Upper lobe of left lung (tissue), 6 donors: ENCODE data around the gene RHOV. TPM values are rescaled to one million over a fixed set of nuclear protein-coding genes. Genes with fewer than 3 reads are reported as not detected.

ENCODE experiments used
- ATAC-seq, 2 donors: fragments of 200-7000 bp; cut with Tn5 transposase; one replicate each; pipeline ENCODE4 v1.9.1; 2022; ENCODE audit warnings: mild to moderate bottlenecking in 2 of 2, moderate library complexity in 2 of 2; ENCODE audit not compliant: low FRiP score in 2 of 2
- DNase-seq, 2 donors: peaks; one replicate each; pipeline ENCODE4 v3.0.0-alpha.2; 2019 to 2020
- H3K27ac ChIP-seq, 4 donors: fragments of 200-600 bp; sonication (generic); one replicate each; pipeline ENCODE4 v1.5.1; 2016 to 2019
- H3K27me3 ChIP-seq, 4 donors: fragments of 200-600 bp; sonication (generic); one replicate each; pipeline ENCODE4 v1.5.1; 2017 to 2019
- H3K36me3 ChIP-seq, 4 donors: fragments of 200-600 bp; sonication (generic); one replicate each; pipeline ENCODE4 v1.5.1; 2016 to 2019
- H3K4me1 ChIP-seq, 4 donors: fragments of 200-600 bp; sonication (generic); one replicate each; pipeline ENCODE4 v1.5.1; 2018 to 2019
- H3K4me3 ChIP-seq, 4 donors: fragments of 200-600 bp; sonication (generic); one replicate each; pipeline ENCODE4 v1.5.1; 2017 to 2019; ENCODE audit warnings: mild to moderate bottlenecking in 2 of 4, moderate library complexity in 1 of 4
- H3K9me3 ChIP-seq, 4 donors: fragments of 200-600 bp; sonication (generic); one replicate each; pipeline ENCODE4 v1.5.1; 2018 to 2019
- EP300 ChIP-seq, 4 donors: sonication (generic); formaldehyde crosslinking; IDR thresholded peaks; one replicate each; pipeline ENCODE4 v1.5.1; 2017; ENCODE audit warnings: antibody characterized with exemption in 4 of 4, control low read depth in 2 of 4
- POLR2A ChIP-seq, 4 donors: fragments of 450-650 bp; IDR thresholded peaks; one replicate each; pipeline ENCODE4 v1.5.1; 2016 to 2017; ENCODE audit warnings: antibody characterized with exemption in 4 of 4, mild to moderate bottlenecking in 2 of 4
- POLR2AphosphoS5 ChIP-seq, 2 donors: sonication (generic); formaldehyde crosslinking; IDR thresholded peaks; one replicate each; pipeline ENCODE4 v1.5.1; 2017; ENCODE audit warnings: antibody characterized with exemption in 2 of 2
- WGBS, 2 donors: methylation state at CpG; one replicate each; pipeline ENCODE4 v1.1.5; 2017 to 2018; 5-methylcytosine and 5-hydroxymethylcytosine counted together
- total RNA-seq, 6 donors: library from RNA; depleted of rRNA in 4 of 6; stranded (reverse); fragments of >200 nt in 4 of 6; gene quantifications; one replicate each; pipeline versions ENCODE4 v1.1.0 to v1.2.1, GENCODE V29; 2016 to 2021
- TF ChIP-seq, protein P1 (sequence below), 6 experiments: fragments of 450-650 bp in 4 of 6; fragments of 200-600 bp in 2 of 6; sonication (generic) in 2 of 6; IDR thresholded peaks; one replicate each; pipeline ENCODE4 v1.5.1; 2016 to 2019; ENCODE audit warnings: antibody characterized with exemption in 6 of 6
- donor health status: DM: no; HTN: no; CAD: no; lungs with moderate emphysema.
- donor health status: DM: no; HTN: yes; CAD: no; lungs with severe emphysema.

RHOV gene
- total RNA-seq, 6 donors from 2014 or later, result 0.46 to 2.1 (median 0.77) TPM; not detected in 3

DNA sequence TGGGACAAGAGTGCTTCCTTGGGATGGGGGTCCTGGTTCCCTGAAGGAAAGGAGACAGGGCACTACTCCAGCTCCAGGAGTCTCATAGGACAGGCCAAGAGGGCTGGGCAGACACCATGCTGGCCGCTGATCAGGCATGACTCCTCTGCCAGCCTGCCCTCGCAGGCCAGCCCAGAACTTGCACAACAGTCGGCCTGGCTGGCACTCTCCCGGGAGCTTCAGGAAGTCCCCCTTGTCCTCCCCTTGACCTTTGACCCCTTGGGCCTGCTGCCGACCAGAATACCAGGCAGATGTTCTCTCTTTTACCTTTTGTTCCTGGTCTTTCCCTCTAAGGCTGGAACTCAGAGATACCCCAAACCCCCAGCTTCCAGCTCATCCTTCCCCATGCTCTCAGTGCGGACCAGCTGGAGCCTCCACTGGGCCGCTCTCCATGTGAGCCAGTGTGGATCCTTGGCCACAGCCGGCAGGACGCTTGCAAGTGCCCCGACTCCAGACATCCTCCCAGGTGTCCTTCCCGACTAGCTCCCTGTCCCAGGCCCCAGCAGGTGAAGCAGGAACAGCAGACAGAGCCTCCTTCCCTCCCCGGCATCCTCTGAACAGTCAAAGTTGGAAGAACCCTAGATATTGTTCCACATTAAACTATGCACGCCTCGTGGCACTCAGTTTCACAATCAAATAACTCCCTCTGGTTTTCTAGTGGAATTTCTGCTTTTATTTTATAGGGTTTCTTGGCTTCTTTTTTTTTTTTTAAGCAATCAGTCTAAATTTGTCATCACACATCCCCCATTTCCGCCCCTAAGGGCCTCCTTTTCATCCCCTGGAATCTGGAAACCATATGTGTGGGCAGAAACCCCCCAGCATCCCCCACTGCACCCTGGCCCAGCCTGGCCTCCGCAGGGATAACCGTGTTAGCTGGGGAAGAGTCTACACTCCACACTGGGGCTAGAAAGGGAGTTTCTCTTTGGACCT, 35.9 kb upstream of the RHOV start:
- Histone ChIP-seq H3K4me3 (no peak overlapping the region), H3K36me3 (no peaks in the 10 kb centered on the region), H3K27me3 (no peaks in the 10 kb centered on the region), H3K4me1 (peaks cover 42 to 64% (median 61%) of the 10 kb centered on the region in 4 donors), H3K9me3 (no peaks in the 10 kb centered on the region), H3K27ac (peak overlapping the region; percentile 21 to 93 (median 49))
- 54 to 70% methylated on average over 13 to 17 of the region's 17 CpGs for whole genome bisulfite sequencing, 2 donors
- TF ChIP-seq, protein P1, sequence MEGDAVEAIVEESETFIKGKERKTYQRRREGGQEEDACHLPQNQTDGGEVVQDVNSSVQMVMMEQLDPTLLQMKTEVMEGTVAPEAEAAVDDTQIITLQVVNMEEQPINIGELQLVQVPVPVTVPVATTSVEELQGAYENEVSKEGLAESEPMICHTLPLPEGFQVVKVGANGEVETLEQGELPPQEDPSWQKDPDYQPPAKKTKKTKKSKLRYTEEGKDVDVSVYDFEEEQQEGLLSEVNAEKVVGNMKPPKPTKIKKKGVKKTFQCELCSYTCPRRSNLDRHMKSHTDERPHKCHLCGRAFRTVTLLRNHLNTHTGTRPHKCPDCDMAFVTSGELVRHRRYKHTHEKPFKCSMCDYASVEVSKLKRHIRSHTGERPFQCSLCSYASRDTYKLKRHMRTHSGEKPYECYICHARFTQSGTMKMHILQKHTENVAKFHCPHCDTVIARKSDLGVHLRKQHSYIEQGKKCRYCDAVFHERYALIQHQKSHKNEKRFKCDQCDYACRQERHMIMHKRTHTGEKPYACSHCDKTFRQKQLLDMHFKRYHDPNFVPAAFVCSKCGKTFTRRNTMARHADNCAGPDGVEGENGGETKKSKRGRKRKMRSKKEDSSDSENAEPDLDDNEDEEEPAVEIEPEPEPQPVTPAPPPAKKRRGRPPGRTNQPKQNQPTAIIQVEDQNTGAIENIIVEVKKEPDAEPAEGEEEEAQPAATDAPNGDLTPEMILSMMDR (IDR thresholded peaks at IDR 0.05), result no peak
- TF ChIP-seq EP300 (IDR thresholded peaks at IDR 0.05), result no peak
- no peak for TF ChIP-seq POLR2AphosphoS5 (IDR thresholded peaks at IDR 0.05)
- no peak for ATAC-seq
- DNase-seq, result peak in 1 of 2 donors; percentile 77

GRCh38 chr15:40908095-40908494, 34.1 kb upstream of the RHOV start:
- WGBS, 2 donors, result 82 to 84% methylated on average over 5 to 7 of the region's 7 CpGs
- no peak for TF ChIP-seq POLR2A (IDR thresholded peaks at IDR 0.05)
- TF ChIP-seq, protein P1 (IDR thresholded peaks at IDR 0.05), result no peak
- TF ChIP-seq POLR2AphosphoS5 (IDR thresholded peaks at IDR 0.05), result no peak
- no peak for TF ChIP-seq EP300 (IDR thresholded peaks at IDR 0.05)
- peaks cover 60 to 78% (median 74%) of the 10 kb centered on the region in 4 donors for H3K4me1 ChIP-seq
- H3K27me3 ChIP-seq, result no peaks in the 10 kb centered on the region
- H3K9me3 ChIP-seq, result no peaks in the 10 kb centered on the region
- ATAC-seq (no peak), DNase-seq (no peak)
- peaks cover 2 to 9% (median 8%) of the 10 kb centered on the region in 4 donors for H3K36me3 ChIP-seq
- H3K27ac ChIP-seq, result peak overlapping the region; percentile 89 to 95 (median 92)
- H3K4me3 ChIP-seq, result no peak overlapping the region

- TF ChIP-seq EP300 (IDR thresholded peaks at IDR 0.05) (no peak), POLR2A (IDR thresholded peaks at IDR 0.05) (peak in 1 of 4 donors; percentile 42), POLR2AphosphoS5 (IDR thresholded peaks at IDR 0.05) (peak; percentile 60 to 77)
- TF ChIP-seq, protein P1 (IDR thresholded peaks at IDR 0.05), result no peak
- Histone ChIP-seq H3K4me1 (peaks cover 63 to 85% (median 79%) of the 10 kb centered on the region in 4 donors), H3K27ac (peak overlapping the region; percentile 89 to 95 (median 92)), H3K36me3 (peaks cover 5 to 18% (median 16%) of the 10 kb centered on the region in 4 donors), H3K4me3 (peak overlapping the region; percentile 4 to 52 (median 40)), H3K27me3 (no peaks in the 10 kb centered on the region), H3K9me3 (no peaks in the 10 kb centered on the region)
- DNase-seq (peak; percentile 56 to 90), ATAC-seq (peak; percentile 2 to 16)
- 10 to 13% methylated on average over 13 to 20 of the region's 22 CpGs for WGBS, 2 donors
These were observed 33.2 kb upstream of the RHOV start for GRCh38 chr15:40906991-40907802.

- Histone ChIP-seq H3K4me3 (peak overlapping the region; percentile 4 to 52 (median 40)), H3K4me1 (peaks cover 63 to 88% (median 78%) of the 10 kb centered on the region in 4 donors), H3K9me3 (no peaks in the 10 kb centered on the region), H3K27ac (peak overlapping the region; percentile 89 to 95 (median 92)), H3K27me3 (no peaks in the 10 kb centered on the region), H3K36me3 (peaks cover 5 to 25% (median 21%) of the 10 kb centered on the region in 4 donors)
- WGBS, 2 donors, result 2 to 6% methylated on average over 10 to 31 of the region's 36 CpGs
- peak; percentile 86 to 95 for ATAC-seq
- TF ChIP-seq POLR2A (IDR thresholded peaks at IDR 0.05), result peak in 2 of 4 donors; percentile 38 to 55
- peak in 3 of 4 donors; percentile 29 to 48 (median 45) for TF ChIP-seq EP300 (IDR thresholded peaks at IDR 0.05)
- TF ChIP-seq POLR2AphosphoS5 (IDR thresholded peaks at IDR 0.05), result peak; percentile 70 to 79
- TF ChIP-seq, protein P1 (IDR thresholded peaks at IDR 0.05), result peak; percentile 85 to 98 (median 95)
- peak; percentile 97 for DNase-seq
These were observed 32.3 kb upstream of the RHOV start for GRCh38 chr15:40906091-40906990.
